Activated T-helper 1 cell treated with Interleukin-2 at 50 U/mL for 16 hours (primary cell): ENCODE measurements around the gene IL10RB.
"Not testable (repeated sequence)": the region's sequence is repeated elsewhere in the genome, so short reads cannot be mapped to it uniquely, and the experiment has no call there.

Source experiments
- DNase-seq: peaks from one replicate; pipeline ENCODE4 v3.0.0-alpha.2; 2020; ENCODE audit warnings: low read depth

Gene IL10RB

GRCh38 chr21:33241846-33242245, 24.3 kb upstream of the IL10RB start:
- DNase-seq = no peak

- not testable (repeated sequence) for DNase-seq
These were observed 23.3 kb upstream of the IL10RB start for GRCh38 chr21:33242846-33243245.

GRCh38 chr21:33244082-33244778, 21.9 kb upstream of the IL10RB start:
- DNase-seq = no peak

GRCh38 chr21:33244779-33245105, 21.4 kb upstream of the IL10RB start:
- no peak for DNase-seq

- no peak for DNase-seq
These were observed 20.8 kb upstream of the IL10RB start for GRCh38 chr21:33245289-33245918.

GRCh38 chr21:33246506-33246905, 19.7 kb upstream of the IL10RB start:
- no peak for DNase-seq

GRCh38 chr21:33246963-33247362, 19.2 kb upstream of the IL10RB start:
- DNase-seq = no peak

- DNase-seq = no peak
These were observed 18.6 kb upstream of the IL10RB start for GRCh38 chr21:33247599-33247998.

GRCh38 chr21:33249331-33250002, 16.7 kb upstream of the IL10RB start:
- no peak for DNase-seq

GRCh38 chr21:33251119-33251518, 15.0 kb upstream of the IL10RB start:
- no peak for DNase-seq

- DNase-seq = not testable (repeated sequence)
These were observed 12.8 kb upstream of the IL10RB start for GRCh38 chr21:33253382-33253781.

- DNase-seq = no peak
These were observed 11.4 kb upstream of the IL10RB start for GRCh38 chr21:33254766-33255165.

GRCh38 chr21:33255404-33255803, 10.8 kb upstream of the IL10RB start:
- DNase-seq = no peak

- no peak for DNase-seq
These were observed 10.1 kb upstream of the IL10RB start for GRCh38 chr21:33256019-33256418.

GRCh38 chr21:33257094-33257803, 8.9 kb upstream of the IL10RB start:
- DNase-seq = no peak

GRCh38 chr21:33258475-33258874, 7.7 kb upstream of the IL10RB start:
- no peak for DNase-seq

GRCh38 chr21:33259428-33259827, 6.7 kb upstream of the IL10RB start:
- no peak for DNase-seq

GRCh38 chr21:33259995-33260394, 6.2 kb upstream of the IL10RB start:
- DNase-seq = no peak

- no peak for DNase-seq
These were observed 4.5 kb upstream of the IL10RB start for GRCh38 chr21:33261635-33262034.

- DNase-seq = no peak
These were observed 3.2 kb upstream of the IL10RB start for GRCh38 chr21:33262921-33263320.

- DNase-seq = no peak
These were observed 1.6 kb upstream of the IL10RB start for GRCh38 chr21:33264561-33264960.

- no peak for DNase-seq
These were observed 510 bp upstream of the IL10RB start for GRCh38 chr21:33265664-33266049.

- no peak for DNase-seq
These were observed 595 bp downstream of the IL10RB start for GRCh38 chr21:33266789-33267135.
